ENCODE results near the gene CARMIL3. TPM values are rescaled to one million over a fixed set of nuclear protein-coding genes. Genes with fewer than 3 reads are reported as not detected.
"Not testable (repeated sequence)": the region's sequence is repeated elsewhere in the genome, so short reads cannot be mapped to it uniquely, and the experiment has no call there.

CARMIL3 gene
- total RNA-seq, 1 experiment from 2014 or later: 0.14 TPM

DNA sequence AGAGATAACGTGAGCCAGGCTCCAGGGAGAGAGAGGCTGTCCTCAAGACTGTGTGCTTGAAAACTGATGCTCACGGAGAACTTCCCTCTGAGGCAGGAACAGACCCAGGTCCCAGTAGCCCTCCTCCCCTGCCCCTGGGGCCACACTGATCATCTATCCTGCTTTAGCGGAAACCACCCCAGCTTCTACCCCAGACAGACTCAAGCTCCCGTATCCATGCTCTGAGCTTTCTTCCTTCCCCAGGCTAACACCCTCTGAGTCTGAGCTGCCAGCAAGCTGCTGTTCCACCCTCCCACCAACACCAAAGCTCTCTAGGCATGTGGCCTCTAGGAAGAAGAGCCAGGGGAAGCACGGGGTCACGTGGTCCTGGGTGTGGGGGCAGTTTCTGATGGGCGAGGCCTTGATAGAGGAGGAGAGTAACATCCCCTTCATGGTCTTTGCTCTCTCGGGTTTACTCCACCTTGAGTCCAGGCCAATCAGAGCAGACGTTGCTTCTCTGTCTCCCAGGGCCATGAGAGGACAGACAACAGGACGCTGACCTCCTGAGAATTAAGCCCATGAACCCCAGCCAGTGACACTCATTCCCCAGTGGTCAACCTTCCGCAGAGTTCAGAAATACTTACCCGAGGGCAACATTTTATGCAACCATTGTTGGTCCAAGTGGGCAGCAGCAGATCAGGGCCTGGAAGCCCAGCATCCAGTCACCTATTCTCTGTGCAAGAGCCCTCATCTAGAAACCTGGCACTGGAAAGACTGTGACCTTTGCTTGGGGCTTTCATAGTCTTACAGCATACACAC lies 43.7 kb downstream of the CARMIL3 start:
- peak; percentile 62 for DNase-seq (ENCODE audit: low spot score)

DNA sequence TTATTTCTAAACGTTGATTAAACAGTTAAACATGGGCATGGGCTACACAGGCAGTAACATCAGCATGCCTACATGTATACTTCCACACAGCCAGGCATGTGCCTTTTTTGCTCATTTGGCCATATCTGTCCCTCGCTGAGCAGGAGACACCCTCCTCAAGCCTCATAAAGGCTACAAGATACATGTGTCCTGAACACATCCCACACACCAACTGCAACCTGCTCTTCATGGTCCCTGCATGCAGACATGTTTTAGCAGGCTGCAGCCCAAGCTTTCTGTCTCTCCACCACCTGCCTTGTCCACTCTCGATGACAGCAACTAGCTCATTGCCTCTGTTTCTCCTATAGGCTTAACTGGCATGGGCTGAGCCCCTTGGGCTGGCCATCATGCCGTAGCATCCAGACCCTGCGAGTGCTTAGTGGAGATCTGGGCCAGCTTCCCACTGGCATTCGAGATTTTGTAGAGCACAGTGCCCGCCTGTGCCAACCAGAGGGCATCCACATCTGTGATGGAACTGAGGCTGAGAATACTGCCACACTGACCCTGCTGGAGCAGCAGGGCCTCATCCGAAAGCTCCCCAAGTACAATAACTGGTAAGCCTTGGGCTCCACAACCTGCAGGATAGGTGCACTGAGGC lies 44.9 kb downstream of the CARMIL3 start:
- DNase-seq (ENCODE audit: low spot score): no peak

DNA sequence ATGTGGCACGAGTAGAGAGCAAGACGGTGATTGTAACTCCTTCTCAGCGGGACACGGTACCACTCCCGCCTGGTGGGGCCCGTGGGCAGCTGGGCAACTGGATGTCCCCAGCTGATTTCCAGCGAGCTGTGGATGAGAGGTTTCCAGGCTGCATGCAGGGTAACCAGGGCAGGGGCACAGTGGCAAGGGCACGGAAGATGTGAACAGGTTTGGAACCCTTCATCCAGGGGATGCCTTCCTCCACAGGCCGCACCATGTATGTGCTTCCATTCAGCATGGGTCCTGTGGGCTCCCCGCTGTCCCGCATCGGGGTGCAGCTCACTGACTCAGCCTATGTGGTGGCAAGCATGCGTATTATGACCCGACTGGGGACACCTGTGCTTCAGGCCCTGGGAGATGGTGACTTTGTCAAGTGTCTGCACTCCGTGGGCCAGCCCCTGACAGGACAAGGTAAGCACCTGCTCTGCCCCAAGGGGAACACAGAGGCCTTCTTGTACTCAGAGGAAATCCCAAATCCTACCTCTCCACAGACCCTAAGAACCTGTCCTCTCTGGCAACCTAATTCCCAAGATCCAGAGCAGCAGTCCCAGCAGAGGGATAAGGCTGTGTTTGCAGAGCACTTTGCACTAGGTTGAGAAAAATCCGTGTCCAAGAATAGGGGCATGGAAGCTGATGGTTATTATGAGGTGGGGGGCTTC lies 46.6 kb downstream of the CARMIL3 start:
- no peak for DNase-seq (ENCODE audit: low spot score)

DNA sequence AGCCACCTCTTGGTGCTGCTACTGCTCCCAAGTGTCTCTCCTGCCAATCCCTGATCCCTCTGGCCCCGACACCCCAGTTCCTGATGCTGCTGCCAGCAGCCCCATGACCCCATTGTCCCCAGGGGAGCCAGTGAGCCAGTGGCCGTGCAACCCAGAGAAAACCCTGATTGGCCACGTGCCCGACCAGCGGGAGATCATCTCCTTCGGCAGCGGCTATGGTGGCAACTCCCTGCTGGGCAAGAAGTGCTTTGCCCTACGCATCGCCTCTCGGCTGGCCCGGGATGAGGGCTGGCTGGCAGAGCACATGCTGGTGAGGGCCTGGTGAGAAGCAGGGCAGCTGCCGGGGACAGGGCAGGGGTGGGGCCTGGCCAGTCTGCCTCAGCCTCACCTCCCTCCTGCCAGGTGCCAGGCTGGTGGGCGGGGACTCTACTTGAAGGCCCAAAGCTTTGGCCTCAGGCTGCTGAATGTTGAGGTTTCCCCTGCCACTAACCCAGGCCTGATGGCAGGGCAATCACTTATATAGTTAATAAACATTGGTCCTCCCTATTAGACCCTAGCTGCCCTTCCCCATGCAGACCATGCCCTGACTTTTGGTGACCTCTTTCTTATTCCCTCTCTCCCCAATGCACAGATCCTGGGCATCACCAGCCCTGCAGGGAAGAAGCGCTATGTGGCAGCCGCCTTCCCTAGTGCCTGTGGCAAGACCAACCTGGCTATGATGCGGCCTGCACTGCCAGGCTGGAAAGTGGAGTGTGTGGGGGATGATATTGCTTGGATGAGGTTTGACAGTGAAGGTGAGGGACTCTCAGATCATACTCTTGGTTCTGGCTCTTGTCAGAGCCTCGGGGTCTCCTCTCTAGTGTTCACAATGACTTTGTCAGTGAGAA lies 47.4 kb downstream of the CARMIL3 start:
- DNase-seq (ENCODE audit: low spot score): no peak

DNA sequence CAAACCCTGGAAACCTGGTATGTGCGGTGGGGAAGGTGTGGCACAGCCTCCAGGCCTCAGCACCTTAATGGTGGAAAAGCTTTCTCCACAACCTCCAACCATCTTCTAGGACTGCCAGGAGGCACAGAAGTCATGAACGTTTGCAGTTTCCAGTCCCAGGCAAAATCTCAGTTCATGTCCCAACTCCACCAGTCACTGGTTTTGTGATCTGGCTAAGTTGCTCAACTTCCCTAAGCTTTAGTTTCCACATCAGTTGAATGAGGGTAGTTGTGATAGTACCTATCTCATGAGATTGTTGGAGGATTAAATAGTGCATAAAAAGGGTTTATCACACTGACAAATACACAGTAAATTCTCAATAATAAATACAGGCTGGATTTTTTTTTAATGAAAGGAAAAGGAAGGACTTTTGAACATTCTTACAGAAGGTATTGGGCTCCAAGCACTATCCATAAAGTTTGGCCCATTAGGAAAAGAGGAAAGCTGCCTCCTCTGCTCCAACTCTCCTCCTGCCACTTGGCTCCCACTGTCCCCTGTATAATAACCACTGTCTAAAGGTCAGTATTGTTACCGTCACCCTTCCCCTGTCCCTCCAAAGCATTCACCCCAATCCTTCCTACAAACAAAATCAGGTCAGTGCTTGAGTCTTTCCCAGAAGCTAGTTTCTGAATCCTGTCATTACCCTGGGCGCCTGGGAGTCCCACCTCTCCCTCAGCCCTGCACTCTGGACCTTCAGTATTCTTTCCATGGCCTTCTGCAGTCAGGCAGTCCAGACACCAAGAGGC lies 48.6 kb downstream of the CARMIL3 start:
- DNase-seq (ENCODE audit: low spot score): no peak

DNA sequence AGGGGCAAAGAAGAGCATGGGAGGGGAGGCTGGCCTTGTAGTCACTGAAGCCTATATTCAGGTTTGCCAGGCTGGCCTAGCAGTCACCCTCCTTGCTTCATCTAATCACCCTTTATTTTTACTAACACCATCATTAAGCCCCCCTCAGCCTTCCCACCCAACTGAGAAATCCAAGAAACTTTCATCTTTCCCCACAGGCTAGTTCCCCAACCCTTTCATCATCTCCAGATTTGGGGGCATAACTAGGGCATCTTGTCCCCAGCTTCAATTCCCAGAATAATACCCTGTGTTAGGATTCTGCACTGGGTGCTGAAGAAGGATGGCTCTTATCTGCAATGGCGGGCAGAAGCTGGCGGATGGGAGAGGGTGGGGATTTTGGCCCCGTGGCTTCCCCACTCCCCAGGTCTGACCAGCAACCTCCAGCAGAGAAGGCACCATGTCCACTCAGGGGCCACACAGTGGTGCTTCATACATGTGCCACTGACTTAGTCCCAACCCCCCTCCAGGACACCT lies 49.2 kb downstream of the CARMIL3 start:
- DNase-seq (ENCODE audit: low spot score): no peak

DNA sequence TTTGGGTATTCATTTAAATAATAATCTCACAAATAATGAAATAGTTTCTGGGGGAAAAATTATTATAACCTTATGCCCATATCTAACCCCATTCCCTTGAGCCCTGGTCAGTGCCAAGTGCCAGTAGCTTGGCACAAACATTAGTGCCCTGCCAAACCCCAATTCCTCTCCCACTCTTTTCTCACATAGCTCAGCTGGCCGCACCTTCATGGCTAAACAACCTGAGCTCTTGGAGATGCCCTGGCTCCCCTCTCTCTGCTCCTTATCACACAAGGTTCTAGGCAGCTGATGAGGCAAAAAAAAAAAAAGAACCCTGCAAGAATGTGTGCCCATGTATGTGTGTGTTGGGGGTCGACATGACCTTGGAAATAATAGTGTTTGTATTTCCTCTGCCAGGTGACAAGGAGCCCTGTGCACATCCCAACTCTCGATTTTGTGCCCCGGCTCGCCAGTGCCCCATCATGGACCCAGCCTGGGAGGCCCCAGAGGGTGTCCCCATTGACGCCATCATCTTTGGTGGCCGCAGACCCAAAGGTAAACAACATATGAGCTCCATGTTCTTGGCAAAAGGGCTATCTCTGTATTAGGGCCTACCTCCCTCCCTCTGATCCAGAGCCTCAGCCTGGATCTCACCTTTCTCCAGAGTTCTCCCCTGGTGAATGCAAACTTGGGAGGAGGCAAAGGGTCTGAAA lies 50.7 kb downstream of the CARMIL3 start:
- DNase-seq (ENCODE audit: low spot score): no peak

DNA sequence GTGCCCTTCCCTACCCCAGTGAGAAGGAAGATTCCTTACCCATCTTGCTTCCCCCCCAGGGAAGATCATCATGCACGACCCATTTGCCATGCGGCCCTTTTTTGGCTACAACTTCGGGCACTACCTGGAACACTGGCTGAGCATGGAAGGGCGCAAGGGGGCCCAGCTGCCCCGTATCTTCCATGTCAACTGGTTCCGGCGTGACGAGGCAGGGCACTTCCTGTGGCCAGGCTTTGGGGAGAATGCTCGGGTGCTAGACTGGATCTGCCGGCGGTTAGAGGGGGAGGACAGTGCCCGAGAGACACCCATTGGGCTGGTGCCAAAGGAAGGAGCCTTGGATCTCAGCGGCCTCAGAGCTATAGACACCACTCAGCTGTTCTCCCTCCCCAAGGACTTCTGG lies 51.6 kb downstream of the CARMIL3 start:
- no peak for DNase-seq (ENCODE audit: low spot score)

DNA sequence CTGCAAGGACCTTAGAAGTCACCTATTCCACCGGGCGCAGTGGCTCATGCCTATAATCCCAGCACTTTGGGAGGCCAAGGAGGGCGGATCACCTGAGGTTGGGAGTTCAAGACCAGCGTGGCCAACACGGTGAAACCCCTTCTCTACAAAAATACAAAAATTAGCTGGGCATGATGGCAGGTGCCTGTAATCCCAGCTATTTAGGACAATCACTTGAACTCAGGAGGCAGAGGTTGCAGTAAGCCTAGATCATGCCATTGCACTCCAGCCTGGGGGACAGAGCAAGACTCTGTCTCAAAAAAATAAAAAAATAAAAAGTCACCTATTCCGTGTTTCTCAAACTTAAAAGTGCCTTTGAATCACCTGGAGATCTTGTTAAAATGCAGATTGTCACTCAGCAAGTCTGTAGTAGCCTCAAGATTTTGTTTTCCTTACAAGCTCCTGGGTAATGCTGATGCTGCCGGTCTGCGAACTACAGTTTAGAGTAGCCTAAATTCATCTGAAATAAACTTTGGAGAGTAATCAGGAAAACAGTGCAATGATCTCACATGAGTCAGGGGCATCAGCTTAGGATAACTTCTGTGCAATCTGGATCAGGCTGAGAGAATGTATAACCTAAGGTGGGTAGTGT lies 53.9 kb downstream of the CARMIL3 start:
- DNase-seq (ENCODE audit: low spot score): not testable (repeated sequence)

DNA sequence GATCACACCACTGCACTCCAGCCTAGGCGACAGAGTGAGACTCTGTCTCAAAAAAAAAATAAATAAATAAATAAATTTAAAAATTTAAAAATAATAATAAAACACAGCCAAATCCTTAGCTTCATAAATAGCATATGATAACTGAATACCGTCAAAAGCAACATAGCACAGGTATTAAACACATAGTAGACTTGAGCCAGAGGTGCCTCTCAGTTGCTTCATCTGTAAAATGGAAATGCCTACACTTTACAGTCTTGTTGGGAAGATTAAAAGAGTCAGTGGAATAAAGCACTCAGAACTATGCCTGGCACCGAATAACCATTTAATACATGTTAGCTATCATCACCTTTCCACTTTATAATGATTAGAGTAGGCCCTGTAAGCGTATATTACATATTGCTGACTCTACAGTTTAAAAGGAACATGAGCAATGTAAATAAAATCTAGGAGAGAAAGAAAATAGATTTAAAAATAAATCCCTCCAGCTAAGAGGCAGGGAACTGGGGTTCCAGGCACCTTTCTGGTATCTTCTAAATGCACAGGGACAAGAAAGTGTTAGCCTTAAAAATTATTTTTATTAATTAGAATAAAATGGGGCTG lies 55.0 kb downstream of the CARMIL3 start:
- DNase-seq (ENCODE audit: low spot score): no peak

DNA sequence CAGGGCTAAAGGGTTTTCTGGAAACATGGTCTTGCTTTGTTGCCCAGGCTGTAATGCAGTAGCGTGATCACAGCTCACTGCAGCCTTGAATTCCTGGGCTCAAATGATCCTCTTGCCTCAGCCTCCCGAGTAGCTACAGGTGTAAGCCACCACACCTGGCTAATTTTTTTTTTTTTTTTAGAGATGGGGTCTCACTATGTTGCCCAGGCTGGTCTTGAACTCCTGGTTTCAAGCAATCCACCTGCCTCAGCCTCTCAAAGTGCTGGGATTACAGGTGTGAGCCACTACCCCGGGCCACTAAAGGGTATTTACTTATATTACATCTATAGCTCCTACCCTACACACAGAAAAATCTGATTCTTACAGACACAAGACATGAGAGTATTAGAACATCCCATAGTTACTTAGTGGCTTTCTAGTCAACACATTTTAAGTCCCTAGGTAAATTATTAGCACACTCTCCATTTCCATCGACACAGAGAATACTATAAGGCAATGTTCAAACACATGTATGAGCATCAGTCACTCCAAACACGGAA lies 56.6 kb downstream of the CARMIL3 start:
- no peak for DNase-seq (ENCODE audit: low spot score)

DNA sequence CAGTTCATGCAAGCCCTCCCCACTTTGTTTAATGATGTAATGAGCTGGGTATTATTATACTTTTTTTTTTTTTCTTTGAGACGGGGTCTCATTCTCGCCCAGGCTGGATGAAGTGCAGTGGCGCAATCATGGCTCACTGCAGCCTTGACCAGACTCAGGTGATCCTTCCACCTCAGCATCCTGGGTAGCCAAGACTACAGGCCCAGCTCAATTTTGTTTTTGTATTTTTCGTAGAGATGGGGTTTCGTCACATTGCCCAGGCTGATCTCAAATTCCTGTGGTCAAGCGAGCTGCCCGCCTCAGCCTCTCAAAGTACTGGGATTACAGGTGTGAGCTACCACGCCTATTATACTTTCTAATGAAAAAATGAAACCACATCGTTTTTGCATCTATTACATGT lies 58.3 kb downstream of the CARMIL3 start:
- no peak for DNase-seq (ENCODE audit: low spot score)

DNA sequence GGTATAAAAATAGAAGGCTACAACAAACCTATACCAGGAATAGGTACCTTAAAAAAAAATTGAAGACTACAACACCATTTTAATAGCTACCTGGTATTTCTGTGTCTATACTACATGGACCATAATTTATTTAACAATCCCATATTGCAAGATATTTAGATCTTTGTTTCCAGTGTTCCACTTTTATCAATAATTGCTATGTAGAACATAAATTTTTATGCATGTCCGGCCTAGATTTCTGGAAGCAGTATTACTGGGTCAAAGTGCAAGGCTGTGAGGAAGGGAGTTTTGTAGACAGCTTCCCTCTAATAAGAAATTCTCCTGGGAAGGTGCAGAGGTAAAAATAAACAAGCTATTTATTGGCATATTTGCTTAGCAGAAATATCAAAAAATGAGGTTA lies 58.7 kb downstream of the CARMIL3 start:
- no peak for DNase-seq (ENCODE audit: low spot score)

DNA sequence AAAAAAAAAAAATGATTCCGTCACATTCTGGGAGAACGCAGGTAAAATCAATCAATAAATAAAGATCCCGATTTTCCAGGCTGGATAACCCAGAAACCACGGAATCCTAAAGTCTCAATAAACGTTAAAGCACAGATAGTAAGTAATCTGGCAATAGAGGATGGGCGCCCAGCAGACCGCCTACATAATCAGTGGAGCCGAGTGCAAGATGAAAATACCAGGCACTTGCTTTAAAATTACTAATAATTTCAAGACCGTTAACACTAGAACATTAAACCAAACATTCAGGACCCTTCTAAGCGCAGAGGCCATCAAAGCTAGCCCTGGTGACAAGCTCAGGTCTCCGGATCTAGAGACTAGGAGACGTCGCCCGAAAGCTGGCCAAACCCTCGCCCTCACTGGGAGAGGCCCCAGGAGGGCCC lies 61.6 kb downstream of the CARMIL3 start:
- DNase-seq (ENCODE audit: low spot score): no peak

DNA sequence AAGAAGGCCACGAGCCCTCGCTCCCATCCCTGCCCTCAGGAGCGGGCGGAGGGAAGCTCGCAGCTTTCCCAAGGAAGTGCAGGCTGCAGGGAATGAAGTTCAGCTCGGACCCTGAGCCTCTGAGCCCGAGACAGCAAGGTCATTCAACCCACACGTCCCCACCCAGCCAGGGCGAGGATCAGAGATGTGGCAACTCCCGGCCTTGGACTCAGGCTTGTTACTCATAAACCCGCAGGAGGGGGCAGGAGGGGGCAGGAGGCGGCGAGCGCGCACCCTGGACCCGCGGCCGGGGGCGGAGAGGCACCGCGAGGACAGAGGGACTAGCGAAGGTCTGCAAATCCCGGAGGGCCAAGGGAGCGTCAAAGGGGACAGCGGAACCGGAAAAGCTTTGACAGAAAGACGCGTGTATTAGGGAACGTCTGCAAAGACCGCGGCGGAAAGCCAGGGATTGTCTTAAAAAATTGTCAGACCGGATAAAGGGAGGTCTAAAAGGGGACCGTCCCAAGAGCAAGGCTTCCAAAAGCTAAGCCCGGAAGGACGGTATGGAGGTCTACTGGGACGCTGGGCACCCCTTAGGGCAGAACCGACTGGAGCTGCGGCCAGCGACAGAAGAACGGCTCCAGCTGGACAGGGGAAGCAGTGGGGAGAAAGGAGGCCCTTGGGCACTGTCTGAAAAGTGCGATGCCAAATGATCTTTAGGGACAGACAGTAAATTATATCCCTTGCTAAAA lies 62.2 kb downstream of the CARMIL3 start:
- peak; percentile 86 for DNase-seq (ENCODE audit: low spot score)

DNA sequence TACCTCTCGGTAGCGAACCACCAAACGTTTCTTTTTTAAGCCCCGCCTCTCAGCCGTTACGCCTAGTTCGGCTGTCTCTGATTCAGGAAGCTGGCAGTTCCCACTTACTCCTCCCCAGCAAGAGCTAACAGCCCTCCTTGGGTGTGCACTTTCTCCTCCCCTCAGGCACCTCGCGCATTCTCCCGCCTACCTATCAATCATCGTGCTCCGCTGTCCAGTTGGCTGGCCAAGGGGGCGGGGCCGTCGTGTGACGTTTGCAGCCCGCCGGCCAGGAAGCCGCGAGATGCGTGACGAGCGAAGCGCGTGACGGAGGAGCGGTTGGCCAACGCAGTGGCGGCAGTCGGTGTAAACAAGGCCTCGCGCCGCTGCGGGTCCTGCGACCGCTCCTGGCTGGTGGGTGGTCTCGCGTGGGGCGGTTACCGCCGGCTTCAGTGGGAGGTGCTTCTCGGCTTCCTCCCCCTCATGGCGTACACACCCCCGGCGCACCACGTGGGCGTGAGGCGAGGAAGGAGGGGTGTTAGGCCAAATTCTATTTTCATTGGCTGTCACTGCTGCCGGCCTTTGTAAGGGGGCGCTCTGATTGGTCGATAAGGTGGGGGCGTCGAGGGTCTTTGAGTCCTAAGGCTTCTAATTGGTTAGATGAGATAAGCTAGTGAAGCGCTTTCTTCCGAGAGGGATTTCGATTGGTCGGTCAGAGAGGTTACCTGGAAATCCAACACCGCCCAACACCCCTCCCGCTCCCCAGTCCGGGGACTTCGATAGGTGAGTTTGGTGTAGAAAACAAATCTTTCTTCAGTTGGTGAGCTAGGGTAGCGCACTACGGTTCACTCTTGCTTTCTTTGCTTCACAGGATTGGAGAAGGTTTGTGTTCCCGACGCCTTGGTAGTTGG lies 63.0 kb downstream of the CARMIL3 start, which contains the start of the genes DCAF11 and NRL:
DCAF11 (plus strand) TSS at position 246 of the 890 bp plus-strand sequence. CDS start 818 bp downstream, outside the sequence.
NRL (minus strand) TSS at position 418 of the 890 bp plus-strand sequence. CDS start 32,101 bp downstream, outside the sequence.
- peak; percentile 100 for DNase-seq (ENCODE audit: low spot score)
